Activated gamma-delta T cell (primary cell): ENCODE results near the gene WARS2.
"Not testable (repeated sequence)": the region's sequence is repeated elsewhere in the genome, so short reads cannot be mapped to it uniquely, and the experiment has no call there.

Experiments
- DNase-seq: peaks from one replicate; lab custom pipeline; 2025; lab: John Stamatoyannopoulos, UW

WARS2 gene

GRCh38 chr1:119139403-119139802 is 1.1 kb downstream of the WARS2 start:
- no peak for DNase-seq

GRCh38 chr1:119136401-119136800 is 4.1 kb downstream of the WARS2 start:
- no peak for DNase-seq

- no peak for DNase-seq
These were observed 6.5 kb downstream of the WARS2 start for GRCh38 chr1:119133987-119134386.

- no peak for DNase-seq
These were observed 8.3 kb downstream of the WARS2 start for GRCh38 chr1:119132179-119132578.

GRCh38 chr1:119125874-119126273 is 14.6 kb downstream of the WARS2 start:
- no peak for DNase-seq

- DNase-seq: no peak
These were observed 15.7 kb downstream of the WARS2 start for GRCh38 chr1:119124764-119125163.

- not testable (repeated sequence) for DNase-seq
These were observed 18.6 kb downstream of the WARS2 start for GRCh38 chr1:119121872-119122271.

- DNase-seq: no peak
These were observed 23.7 kb downstream of the WARS2 start for GRCh38 chr1:119116725-119117124.

- no peak for DNase-seq
These were observed 24.7 kb downstream of the WARS2 start for GRCh38 chr1:119115736-119116135.

- DNase-seq: no peak
These were observed 25.1 kb downstream of the WARS2 start for GRCh38 chr1:119115311-119115710.

GRCh38 chr1:119114786-119115185 is 25.7 kb downstream of the WARS2 start:
- no peak for DNase-seq

GRCh38 chr1:119112791-119113190 is 27.7 kb downstream of the WARS2 start:
- no peak for DNase-seq

GRCh38 chr1:119112244-119112643 is 28.2 kb downstream of the WARS2 start:
- no peak for DNase-seq

GRCh38 chr1:119108988-119109387 is 31.5 kb downstream of the WARS2 start:
- DNase-seq: no peak

GRCh38 chr1:119103764-119104163 is 36.7 kb downstream of the WARS2 start:
- no peak for DNase-seq

- no peak for DNase-seq
These were observed 38.4 kb downstream of the WARS2 start for GRCh38 chr1:119102051-119102450.

- DNase-seq: no peak
These were observed 38.9 kb downstream of the WARS2 start for GRCh38 chr1:119101563-119101962.

GRCh38 chr1:119099775-119100174 is 40.7 kb downstream of the WARS2 start:
- no peak for DNase-seq

- no peak for DNase-seq
These were observed 43.1 kb downstream of the WARS2 start for GRCh38 chr1:119097380-119097779.

- no peak for DNase-seq
These were observed 46.7 kb downstream of the WARS2 start for GRCh38 chr1:119093721-119094120.

GRCh38 chr1:119091618-119092017 is 48.8 kb downstream of the WARS2 start:
- no peak for DNase-seq

- DNase-seq: no peak
These were observed 50.2 kb downstream of the WARS2 start for GRCh38 chr1:119090250-119090649.

GRCh38 chr1:119086830-119087229 is 53.6 kb downstream of the WARS2 start:
- DNase-seq: no peak

GRCh38 chr1:119084798-119085197 is 55.7 kb downstream of the WARS2 start:
- DNase-seq: no peak

- DNase-seq: no peak
These were observed 56.5 kb downstream of the WARS2 start for GRCh38 chr1:119083980-119084379.
